ENCODE results near the gene CYP46A1.

CYP46A1 gene

GRCh38 chr14:99689266-99690236 lies 5.5 kb downstream of the CYP46A1 start:
- TF ChIP-seq FOXP2 (optimal IDR thresholded peaks at IDR 0.05; ENCODE audit: borderline replicate concordance, extremely low read depth, extremely low read length, insufficient read depth) (no peak), SIN3A (IDR thresholded peaks at IDR 0.05; ENCODE audit: borderline replicate concordance, insufficient read depth, low read length) (no peak), POLR2AphosphoS5 (IDR thresholded peaks at IDR 0.05; ENCODE audit: low read depth, low read length) (no peak), TAF1 (IDR thresholded peaks at IDR 0.05; ENCODE audit: borderline replicate concordance, insufficient read depth, low read length) (no peak)

GRCh38 chr14:99690636-99691035 lies 6.5 kb downstream of the CYP46A1 start:
- TF ChIP-seq TAF1 (IDR thresholded peaks at IDR 0.05; ENCODE audit: borderline replicate concordance, insufficient read depth, low read length): no peak
- no peak for TF ChIP-seq FOXP2 (optimal IDR thresholded peaks at IDR 0.05; ENCODE audit: borderline replicate concordance, extremely low read depth, extremely low read length, insufficient read depth)
- TF ChIP-seq POLR2AphosphoS5 (IDR thresholded peaks at IDR 0.05; ENCODE audit: low read depth, low read length): no peak
- no peak for TF ChIP-seq SIN3A (IDR thresholded peaks at IDR 0.05; ENCODE audit: borderline replicate concordance, insufficient read depth, low read length)
- TF ChIP-seq REST (IDR thresholded peaks at IDR 0.05; ENCODE audit: insufficient read depth in 1 of 2, low read depth in 2 of 2, low read length in 2 of 2): no peak

GRCh38 chr14:99691111-99691885 lies 7.2 kb downstream of the CYP46A1 start:
- TF ChIP-seq REST (IDR thresholded peaks at IDR 0.05; ENCODE audit: insufficient read depth in 1 of 2, low read depth in 2 of 2, low read length in 2 of 2): no peak
- TF ChIP-seq FOXP2 (optimal IDR thresholded peaks at IDR 0.05; ENCODE audit: borderline replicate concordance, extremely low read depth, extremely low read length, insufficient read depth): no peak
- no peak for TF ChIP-seq SIN3A (IDR thresholded peaks at IDR 0.05; ENCODE audit: borderline replicate concordance, insufficient read depth, low read length)
- TF ChIP-seq POLR2AphosphoS5 (IDR thresholded peaks at IDR 0.05; ENCODE audit: low read depth, low read length): no peak
- no peak for TF ChIP-seq TAF1 (IDR thresholded peaks at IDR 0.05; ENCODE audit: borderline replicate concordance, insufficient read depth, low read length)

GRCh38 chr14:99693918-99694317 lies 9.8 kb downstream of the CYP46A1 start:
- TF ChIP-seq FOXP2 (optimal IDR thresholded peaks at IDR 0.05; ENCODE audit: borderline replicate concordance, extremely low read depth, extremely low read length, insufficient read depth) (no peak), POLR2AphosphoS5 (IDR thresholded peaks at IDR 0.05; ENCODE audit: low read depth, low read length) (no peak), TAF1 (IDR thresholded peaks at IDR 0.05; ENCODE audit: borderline replicate concordance, insufficient read depth, low read length) (no peak), REST (IDR thresholded peaks at IDR 0.05; ENCODE audit: insufficient read depth in 1 of 2, low read depth in 2 of 2, low read length in 2 of 2) (no peak), SIN3A (IDR thresholded peaks at IDR 0.05; ENCODE audit: borderline replicate concordance, insufficient read depth, low read length) (no peak)

GRCh38 chr14:99696929-99697328 lies 12.8 kb downstream of the CYP46A1 start:
- TF ChIP-seq REST (IDR thresholded peaks at IDR 0.05; ENCODE audit: insufficient read depth in 1 of 2, low read depth in 2 of 2, low read length in 2 of 2) (no peak), TAF1 (IDR thresholded peaks at IDR 0.05; ENCODE audit: borderline replicate concordance, insufficient read depth, low read length) (no peak), FOXP2 (optimal IDR thresholded peaks at IDR 0.05; ENCODE audit: borderline replicate concordance, extremely low read depth, extremely low read length, insufficient read depth) (no peak), SIN3A (IDR thresholded peaks at IDR 0.05; ENCODE audit: borderline replicate concordance, insufficient read depth, low read length) (no peak), POLR2AphosphoS5 (IDR thresholded peaks at IDR 0.05; ENCODE audit: low read depth, low read length) (no peak)
